ENCODE data around the gene CLEC17A. TPM values are rescaled to one million over a fixed set of nuclear protein-coding genes. Genes with fewer than 3 reads are reported as not detected.
"Not testable (repeated sequence)": the region's sequence is repeated elsewhere in the genome, so short reads cannot be mapped to it uniquely, and the experiment has no call there.

CLEC17A gene
- total RNA-seq, 1 donor from 2014 or later = not detected

- Histone ChIP-seq H3K27ac (no peak overlapping the region), H3K4me3 (no peak overlapping the region), H3K36me3 (no peaks in the 10 kb centered on the region), H3K4me1 (no peaks in the 10 kb centered on the region), H3K9me3 (no peaks in the 10 kb centered on the region), H3K27me3 (no peaks in the 10 kb centered on the region)
- no peak for DNase-seq (ENCODE audit: extremely low spot score in 2 of 2)
- intact Hi-C loops (cut with DNase I) = no loop called here
- TF ChIP-seq POLR2AphosphoS5 (IDR thresholded peaks at IDR 0.05; ENCODE audit: insufficient read depth in 1 of 2, low read depth in 1 of 2) = no peak
- TF ChIP-seq, protein P1, sequence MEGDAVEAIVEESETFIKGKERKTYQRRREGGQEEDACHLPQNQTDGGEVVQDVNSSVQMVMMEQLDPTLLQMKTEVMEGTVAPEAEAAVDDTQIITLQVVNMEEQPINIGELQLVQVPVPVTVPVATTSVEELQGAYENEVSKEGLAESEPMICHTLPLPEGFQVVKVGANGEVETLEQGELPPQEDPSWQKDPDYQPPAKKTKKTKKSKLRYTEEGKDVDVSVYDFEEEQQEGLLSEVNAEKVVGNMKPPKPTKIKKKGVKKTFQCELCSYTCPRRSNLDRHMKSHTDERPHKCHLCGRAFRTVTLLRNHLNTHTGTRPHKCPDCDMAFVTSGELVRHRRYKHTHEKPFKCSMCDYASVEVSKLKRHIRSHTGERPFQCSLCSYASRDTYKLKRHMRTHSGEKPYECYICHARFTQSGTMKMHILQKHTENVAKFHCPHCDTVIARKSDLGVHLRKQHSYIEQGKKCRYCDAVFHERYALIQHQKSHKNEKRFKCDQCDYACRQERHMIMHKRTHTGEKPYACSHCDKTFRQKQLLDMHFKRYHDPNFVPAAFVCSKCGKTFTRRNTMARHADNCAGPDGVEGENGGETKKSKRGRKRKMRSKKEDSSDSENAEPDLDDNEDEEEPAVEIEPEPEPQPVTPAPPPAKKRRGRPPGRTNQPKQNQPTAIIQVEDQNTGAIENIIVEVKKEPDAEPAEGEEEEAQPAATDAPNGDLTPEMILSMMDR (IDR thresholded peaks at IDR 0.05) = no peak
- no peak for TF ChIP-seq POLR2A (IDR thresholded peaks at IDR 0.05)
Measured at GRCh38 chr19:14612657-14613056, 29.8 kb downstream of the CLEC17A start.

- H3K27ac ChIP-seq; H3K36me3 ChIP-seq; H3K4me1 ChIP-seq; intact Hi-C loops (cut with DNase I); H3K27me3 ChIP-seq; DNase-seq (ENCODE audit: extremely low spot score in 2 of 2); H3K4me3 ChIP-seq; H3K9me3 ChIP-seq: not testable (repeated sequence)
Measured at GRCh38 chr19:14613399-14614098, 30.7 kb downstream of the CLEC17A start.

DNA sequence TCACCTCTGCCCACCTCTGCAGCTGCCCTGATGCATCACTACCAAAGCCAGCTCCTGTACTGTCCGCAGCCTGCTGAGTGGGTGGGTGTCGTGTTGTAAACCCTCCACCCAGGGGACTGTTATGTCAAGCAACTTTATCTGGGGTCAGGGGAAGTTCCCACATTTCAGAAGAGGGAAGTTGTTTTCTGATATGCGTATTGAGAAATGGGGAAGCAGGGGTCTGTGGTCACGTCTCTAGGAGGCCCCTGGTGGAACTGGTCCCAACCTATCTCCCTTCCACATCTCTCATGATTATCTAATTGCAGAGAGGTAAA is 31.2 kb downstream of the CLEC17A start:
- Histone ChIP-seq H3K36me3 (no peaks in the 10 kb centered on the region), H3K27me3 (no peaks in the 10 kb centered on the region), H3K4me3 (no peak overlapping the region), H3K4me1 (no peaks in the 10 kb centered on the region), H3K27ac (no peak overlapping the region), H3K9me3 (no peaks in the 10 kb centered on the region)
- intact Hi-C loops (cut with DNase I) = no loop called here
- DNase-seq (ENCODE audit: extremely low spot score in 2 of 2) = no peak
- TF ChIP-seq, protein P1 (IDR thresholded peaks at IDR 0.05) = no peak
- TF ChIP-seq POLR2A (IDR thresholded peaks at IDR 0.05) (no peak), POLR2AphosphoS5 (IDR thresholded peaks at IDR 0.05; ENCODE audit: insufficient read depth in 1 of 2, low read depth in 1 of 2) (no peak)

GRCh38 chr19:14615623-14616022 is 32.7 kb downstream of the CLEC17A start:
- Histone ChIP-seq H3K27ac (no peak overlapping the region), H3K4me1 (no peaks in the 10 kb centered on the region), H3K27me3 (no peaks in the 10 kb centered on the region), H3K9me3 (peaks cover 6% of the 10 kb centered on the region), H3K4me3 (no peak overlapping the region), H3K36me3 (no peaks in the 10 kb centered on the region)
- DNase-seq (ENCODE audit: extremely low spot score in 2 of 2) = no peak
- no peak for TF ChIP-seq POLR2A (IDR thresholded peaks at IDR 0.05)
- no peak for TF ChIP-seq POLR2AphosphoS5 (IDR thresholded peaks at IDR 0.05; ENCODE audit: insufficient read depth in 1 of 2, low read depth in 1 of 2)
- TF ChIP-seq, protein P1 (IDR thresholded peaks at IDR 0.05) = no peak
- intact Hi-C loops (cut with DNase I) = no loop called here

- Histone ChIP-seq H3K36me3 (no peaks in the 10 kb centered on the region), H3K27ac (no peak overlapping the region), H3K27me3 (no peaks in the 10 kb centered on the region), H3K9me3 (peaks cover 6% of the 10 kb centered on the region), H3K4me1 (no peaks in the 10 kb centered on the region), H3K4me3 (no peak overlapping the region)
- DNase-seq (ENCODE audit: extremely low spot score in 2 of 2) = no peak
- intact Hi-C loops (cut with DNase I) = no loop called here
- TF ChIP-seq POLR2AphosphoS5 (IDR thresholded peaks at IDR 0.05; ENCODE audit: insufficient read depth in 1 of 2, low read depth in 1 of 2) (no peak), POLR2A (IDR thresholded peaks at IDR 0.05) (no peak)
- TF ChIP-seq, protein P1 (IDR thresholded peaks at IDR 0.05) = no peak
Measured at GRCh38 chr19:14616407-14616806, 33.5 kb downstream of the CLEC17A start.
